ENCODE data around the gene RASL11B. TPM values are rescaled to one million over a fixed set of nuclear protein-coding genes. Genes with fewer than 3 reads are reported as not detected.

Gene RASL11B
- total RNA-seq, 2 experiments from 2014 or later: not detected

GRCh38 chr4:52915191-52915590 is 53.1 kb downstream of the RASL11B start:
- ChIA-PET POLR2A (no interaction called here), CTCF (ENCODE audit: unreplicated experiment) (no interaction called here)
- no peaks in the 10 kb centered on the region for H3K36me3 ChIP-seq (ENCODE audit: insufficient read depth, low read length)
- no peaks in the 10 kb centered on the region for H3K9me2 ChIP-seq (ENCODE audit: insufficient read depth, low read length)
- H3K4me2 ChIP-seq (ENCODE audit: low read length): no peak overlapping the region
- H3K4me3 ChIP-seq (ENCODE audit: low read depth, low read length, poor library complexity, severe bottlenecking): no peak overlapping the region
- H3K27ac ChIP-seq (ENCODE audit: low read depth, low read length, poor library complexity, severe bottlenecking): no peak overlapping the region
- intact Hi-C loops (cut with micrococcal nuclease; ENCODE audit: unreplicated experiment): no loop called here
- H3K9me3 ChIP-seq (ENCODE audit: low read length): no peaks in the 10 kb centered on the region
- no peaks in the 10 kb centered on the region for H3K79me2 ChIP-seq (ENCODE audit: insufficient read depth, low read depth, low read length)
- BruUV-seq (replicated peaks): no TSS peak
- no peak overlapping the region for H2AFZ ChIP-seq (ENCODE audit: low read length)
- DNase-seq (ENCODE audit: low spot score): no peak
- TF ChIP-seq EZH2phosphoT487 (IDR thresholded peaks at IDR 0.05; ENCODE audit: borderline replicate concordance, low read depth, low read length): no peak
- H3K4me1 ChIP-seq (ENCODE audit: insufficient read depth, low read length, poor library complexity, severe bottlenecking): no peaks in the 10 kb centered on the region
- H4K20me1 ChIP-seq (ENCODE audit: insufficient read depth, low read length): no peaks in the 10 kb centered on the region

GRCh38 chr4:52915730-52916300 is 53.7 kb downstream of the RASL11B start:
- CTCF ChIA-PET (ENCODE audit: unreplicated experiment): no interaction called here
- no peaks in the 10 kb centered on the region for H3K4me1 ChIP-seq (ENCODE audit: insufficient read depth, low read length, poor library complexity, severe bottlenecking)
- no peaks in the 10 kb centered on the region for H3K79me2 ChIP-seq (ENCODE audit: insufficient read depth, low read depth, low read length)
- BruUV-seq (replicated peaks): no TSS peak
- no peak overlapping the region for H3K4me3 ChIP-seq (ENCODE audit: low read depth, low read length, poor library complexity, severe bottlenecking)
- H3K36me3 ChIP-seq (ENCODE audit: insufficient read depth, low read length): no peaks in the 10 kb centered on the region
- no peak for DNase-seq (ENCODE audit: low spot score)
- H2AFZ ChIP-seq (ENCODE audit: low read length): no peak overlapping the region
- H3K27ac ChIP-seq (ENCODE audit: low read depth, low read length, poor library complexity, severe bottlenecking): no peak overlapping the region
- H3K4me2 ChIP-seq (ENCODE audit: low read length): no peak overlapping the region
- intact Hi-C loops (cut with micrococcal nuclease; ENCODE audit: unreplicated experiment): no loop called here
- TF ChIP-seq EZH2phosphoT487 (IDR thresholded peaks at IDR 0.05; ENCODE audit: borderline replicate concordance, low read depth, low read length) (no peak), CTCF (conservative IDR thresholded peaks at IDR 0.05; ENCODE audit: low read length) (no peak)
- H4K20me1 ChIP-seq (ENCODE audit: insufficient read depth, low read length): no peaks in the 10 kb centered on the region
- POLR2A ChIA-PET: no interaction called here
- H3K9me2 ChIP-seq (ENCODE audit: insufficient read depth, low read length): no peaks in the 10 kb centered on the region
- H3K9me3 ChIP-seq (ENCODE audit: low read length): no peaks in the 10 kb centered on the region

Other genes starting within 250 kb of the RASL11B start
- gene USP46, start 203.0 kb upstream of the RASL11B start, total RNA-seq (2014; rRNA removed; shearing (Covaris generic)): 5.4 and 5.8 TPM in 2 replicates
- 15.5 and 15.8 TPM in 2 replicates for gene USP46, start 203.0 kb upstream of the RASL11B start, total RNA-seq (2022)
- gene ERVMER34-1, start 110.9 kb upstream of the RASL11B start, total RNA-seq (2014; rRNA removed; shearing (Covaris generic)): not detected in 2 replicates
- gene ERVMER34-1, start 110.9 kb upstream of the RASL11B start, total RNA-seq (2022): not detected in 2 replicates

Measured in OCI-LY7 (cell line).